Adipocyte (in vitro differentiated cells): ENCODE data around the gene CTNNA1.

Source experiments
- DNase-seq: peaks from one replicate; pipeline ENCODE4 v3.0.0-alpha.2; 2015; ENCODE audit warnings: low read depth
- H3K27me3 ChIP-seq: replicated peaks from 2 replicates; pipeline ENCODE4 v1.7.0; 2013; ENCODE audit warnings: mild to moderate bottlenecking, low read length, moderate library complexity; ENCODE audit not compliant: control insufficient read depth, insufficient read depth
- H3K36me3 ChIP-seq: 2 replicates; pipeline ENCODE4 v1.7.0; 2013; ENCODE audit warnings: low read length, mild to moderate bottlenecking, moderate library complexity; ENCODE audit not compliant: control insufficient read depth, insufficient read depth, severe bottlenecking
- H3K4me1 ChIP-seq: 2 replicates; pipeline ENCODE4 v1.7.0; 2013; ENCODE audit warnings: mild to moderate bottlenecking, low read length, moderate library complexity; ENCODE audit not compliant: control insufficient read depth, insufficient read depth
- H3K4me3 ChIP-seq: 2 replicates; pipeline ENCODE4 v1.7.0; 2013; ENCODE audit warnings: mild to moderate bottlenecking, low read length, moderate library complexity
- H3K9ac ChIP-seq: 2 replicates; pipeline ENCODE4 v1.7.0; 2013; ENCODE audit warnings: mild to moderate bottlenecking, low read length, moderate library complexity
- H3K9me3 ChIP-seq: 2 replicates; pipeline ENCODE4 v1.7.0; 2013; ENCODE audit warnings: mild to moderate bottlenecking, low read length, moderate library complexity; ENCODE audit not compliant: control insufficient read depth

The CTNNA1 gene

GRCh38 chr5:138954257-138955012 lies 201.2 kb downstream of the CTNNA1 start:
- no peaks in the 10 kb centered on the region for H3K27me3 ChIP-seq
- no peaks in the 10 kb centered on the region for H3K36me3 ChIP-seq
- no peak overlapping the region for H3K9ac ChIP-seq
- no peak overlapping the region for H3K4me3 ChIP-seq
- no peaks in the 10 kb centered on the region for H3K9me3 ChIP-seq
- DNase-seq, result no peak
- peaks cover 35% of the 10 kb centered on the region for H3K4me1 ChIP-seq

GRCh38 chr5:138955013-138955660 lies 201.9 kb downstream of the CTNNA1 start:
- peaks cover 35% of the 10 kb centered on the region for H3K4me1 ChIP-seq
- no peak for DNase-seq
- H3K9me3 ChIP-seq, result no peaks in the 10 kb centered on the region
- H3K9ac ChIP-seq, result peak overlapping the region; percentile 47
- no peaks in the 10 kb centered on the region for H3K27me3 ChIP-seq
- H3K4me3 ChIP-seq, result no peak overlapping the region
- H3K36me3 ChIP-seq, result no peaks in the 10 kb centered on the region

- H3K27me3 ChIP-seq, result no peaks in the 10 kb centered on the region
- DNase-seq, result no peak
- H3K9me3 ChIP-seq, result no peaks in the 10 kb centered on the region
- no peaks in the 10 kb centered on the region for H3K36me3 ChIP-seq
- no peak overlapping the region for H3K4me3 ChIP-seq
- H3K4me1 ChIP-seq, result peaks cover 35% of the 10 kb centered on the region
- H3K9ac ChIP-seq, result peak overlapping the region; percentile 47
Observed at GRCh38 chr5:138955671-138956295, 202.6 kb downstream of the CTNNA1 start.

DNA sequence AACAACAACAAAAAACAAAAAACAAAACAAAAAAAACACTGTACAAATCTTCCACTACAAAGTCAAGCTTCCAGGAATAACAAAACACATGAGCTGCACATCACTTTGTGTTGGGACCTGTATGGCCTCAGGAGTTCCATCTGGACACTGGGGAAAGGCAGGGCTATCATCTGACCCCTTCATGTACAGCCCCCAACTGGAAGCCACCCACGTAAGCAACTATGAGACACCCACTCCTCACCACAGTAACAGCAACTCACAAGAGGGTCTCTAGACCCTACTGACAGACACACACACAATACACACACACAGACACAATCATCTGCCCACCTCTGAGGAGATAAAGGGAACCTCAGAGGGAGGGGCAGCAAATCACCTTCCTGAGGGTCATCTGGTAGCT lies 203.6 kb downstream of the CTNNA1 start:
- Histone ChIP-seq H3K9ac (no peak overlapping the region), H3K4me1 (peaks cover 35% of the 10 kb centered on the region), H3K4me3 (no peak overlapping the region), H3K27me3 (no peaks in the 10 kb centered on the region), H3K36me3 (no peaks in the 10 kb centered on the region), H3K9me3 (no peaks in the 10 kb centered on the region)
- DNase-seq, result no peak

DNA sequence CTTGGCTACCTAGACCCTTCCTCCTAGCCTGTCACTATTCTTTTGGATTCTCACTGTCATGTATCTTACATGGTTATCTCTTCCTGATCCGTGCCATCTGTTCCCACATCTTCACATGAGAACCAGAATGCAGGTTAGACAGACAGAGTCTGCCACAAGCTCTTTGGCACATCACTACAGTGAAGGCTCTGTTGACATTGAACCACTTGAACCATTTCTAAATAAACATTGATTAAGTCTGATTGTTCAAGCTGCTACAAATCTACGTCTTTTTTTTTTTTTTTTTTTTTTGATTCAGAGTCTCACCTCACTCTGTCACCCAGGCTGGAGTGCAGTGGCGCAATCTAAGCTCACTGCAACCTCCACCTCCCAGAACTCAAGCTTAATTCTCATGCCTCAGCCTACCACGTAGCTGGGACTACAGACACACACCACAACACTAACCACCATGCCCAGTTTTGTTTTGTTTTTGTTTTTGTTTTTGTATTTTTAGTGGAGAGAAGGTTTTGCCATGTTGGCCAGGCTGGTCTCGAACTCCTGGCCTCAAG lies 207.0 kb downstream of the CTNNA1 start:
- Histone ChIP-seq H3K4me1 (peaks cover 16% of the 10 kb centered on the region), H3K9me3 (no peaks in the 10 kb centered on the region), H3K4me3 (no peak overlapping the region), H3K27me3 (no peaks in the 10 kb centered on the region), H3K9ac (no peak overlapping the region), H3K36me3 (no peaks in the 10 kb centered on the region)
- no peak for DNase-seq

DNA sequence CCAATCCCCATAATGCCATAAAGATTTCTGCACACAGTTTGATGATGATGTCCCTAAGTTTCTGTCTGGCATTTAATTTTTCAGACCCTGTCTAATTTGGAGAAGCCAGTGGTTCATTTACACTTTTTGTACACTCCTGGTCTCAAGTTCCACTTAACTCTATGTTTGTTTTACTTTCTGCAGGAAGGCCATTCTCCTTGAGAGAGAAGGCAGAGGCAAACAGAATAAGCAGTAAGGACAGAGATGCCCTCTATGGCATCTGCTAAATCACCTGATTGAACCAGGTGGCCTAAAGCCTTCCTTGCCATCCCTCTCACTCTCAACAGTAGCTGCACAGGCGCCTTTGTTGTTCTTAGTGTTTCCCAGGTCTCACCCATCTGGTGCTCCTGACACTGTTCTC lies 208.0 kb downstream of the CTNNA1 start:
- Histone ChIP-seq H3K9me3 (no peaks in the 10 kb centered on the region), H3K4me1 (peaks cover 8% of the 10 kb centered on the region), H3K36me3 (no peaks in the 10 kb centered on the region), H3K27me3 (no peaks in the 10 kb centered on the region), H3K9ac (no peak overlapping the region), H3K4me3 (no peak overlapping the region)
- DNase-seq, result no peak

DNA sequence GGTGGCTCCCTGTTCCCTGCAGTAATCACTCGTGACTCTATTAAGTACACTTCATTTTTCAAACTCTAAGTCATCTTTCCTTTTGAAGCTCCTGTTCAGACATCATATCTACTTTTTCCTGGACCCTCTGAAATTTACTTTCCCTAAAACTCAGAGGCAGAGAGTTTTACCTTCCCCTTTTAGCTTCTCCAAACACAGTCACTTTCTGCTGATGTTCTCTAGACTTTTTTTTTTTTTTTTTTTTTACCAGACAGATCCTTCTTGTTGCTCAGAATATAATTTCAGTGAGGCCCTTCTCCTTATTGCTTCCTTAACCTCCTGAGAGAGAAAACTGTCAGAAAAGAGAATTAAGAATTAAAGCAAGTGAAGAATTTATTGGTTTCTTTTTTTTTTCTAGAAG lies 208.5 kb downstream of the CTNNA1 start:
- no peaks in the 10 kb centered on the region for H3K36me3 ChIP-seq
- peaks cover 8% of the 10 kb centered on the region for H3K4me1 ChIP-seq
- no peaks in the 10 kb centered on the region for H3K9me3 ChIP-seq
- DNase-seq, result no peak
- H3K4me3 ChIP-seq, result no peak overlapping the region
- H3K27me3 ChIP-seq, result no peaks in the 10 kb centered on the region
- no peak overlapping the region for H3K9ac ChIP-seq

DNA sequence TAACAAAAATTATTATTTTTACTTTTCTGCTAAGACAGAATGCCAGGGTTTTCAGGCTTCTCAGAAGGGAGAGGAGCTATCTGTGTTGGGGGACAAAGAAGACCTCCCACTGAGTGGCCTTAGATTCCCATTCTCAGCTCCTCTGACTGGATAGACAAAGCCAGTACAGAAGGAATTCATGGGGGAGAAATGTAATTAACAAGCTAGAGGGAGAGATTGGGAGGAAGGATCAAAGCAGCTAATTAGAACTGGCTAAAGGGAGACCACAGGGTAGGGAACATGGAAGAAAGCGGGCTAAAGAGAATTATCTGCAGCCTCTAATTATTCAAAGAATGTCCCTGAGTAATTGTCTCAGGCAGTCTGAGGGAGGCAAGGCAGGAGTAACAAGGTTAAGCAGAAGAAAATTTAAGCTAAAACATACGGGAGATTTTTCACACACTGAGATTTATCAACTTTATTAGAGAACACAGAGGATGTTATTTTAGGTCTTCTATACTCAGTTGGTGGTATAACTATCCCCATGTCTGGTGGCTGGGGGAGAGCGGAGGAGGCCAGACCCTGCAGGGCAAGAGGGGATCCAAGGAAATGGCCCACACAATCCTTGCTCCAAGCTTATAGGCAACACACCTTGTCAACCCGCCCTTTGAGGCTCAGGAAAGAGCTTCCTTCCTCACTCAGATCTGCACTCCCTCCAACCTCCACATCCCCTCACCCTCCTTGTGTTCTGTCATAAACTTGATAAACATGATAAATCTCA lies 209.6 kb downstream of the CTNNA1 start:
- Histone ChIP-seq H3K36me3 (no peaks in the 10 kb centered on the region), H3K4me1 (peaks cover 8% of the 10 kb centered on the region), H3K9ac (no peak overlapping the region), H3K9me3 (no peaks in the 10 kb centered on the region), H3K27me3 (no peaks in the 10 kb centered on the region), H3K4me3 (no peak overlapping the region)
- no peak for DNase-seq

DNA sequence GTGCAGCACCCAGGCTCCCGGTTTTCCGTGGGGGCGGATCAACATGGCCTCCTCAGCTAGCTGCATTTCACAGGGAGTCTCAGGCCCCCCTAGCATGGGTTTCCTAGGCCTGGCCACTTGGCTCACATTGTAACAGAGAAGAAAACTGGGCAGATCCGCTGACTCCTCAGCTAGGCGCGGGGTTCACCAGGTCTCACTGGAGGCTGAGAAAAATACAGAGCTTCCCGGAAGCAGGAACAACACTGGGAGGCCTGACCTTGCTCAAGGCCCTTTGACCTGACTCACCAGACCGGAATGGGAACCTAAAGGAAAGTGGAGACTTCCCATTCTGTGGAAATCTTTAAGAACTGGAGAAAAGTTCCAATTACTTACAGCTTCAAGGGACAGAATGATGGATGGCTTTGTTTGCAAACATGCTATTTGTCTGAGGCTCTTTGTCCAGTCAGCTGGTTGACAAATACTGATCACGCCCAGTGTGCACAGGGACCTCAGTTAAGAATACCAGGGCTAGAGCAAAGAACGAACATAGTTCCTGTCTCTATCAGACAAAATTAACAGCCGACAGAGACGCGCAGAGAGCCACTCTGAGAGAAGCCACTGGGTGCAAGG lies 210.6 kb downstream of the CTNNA1 start:
- H3K4me3 ChIP-seq, result no peak overlapping the region
- no peaks in the 10 kb centered on the region for H3K36me3 ChIP-seq
- H3K27me3 ChIP-seq, result no peaks in the 10 kb centered on the region
- no peaks in the 10 kb centered on the region for H3K9me3 ChIP-seq
- DNase-seq, result no peak
- no peak overlapping the region for H3K9ac ChIP-seq
- peaks cover 8% of the 10 kb centered on the region for H3K4me1 ChIP-seq

DNA sequence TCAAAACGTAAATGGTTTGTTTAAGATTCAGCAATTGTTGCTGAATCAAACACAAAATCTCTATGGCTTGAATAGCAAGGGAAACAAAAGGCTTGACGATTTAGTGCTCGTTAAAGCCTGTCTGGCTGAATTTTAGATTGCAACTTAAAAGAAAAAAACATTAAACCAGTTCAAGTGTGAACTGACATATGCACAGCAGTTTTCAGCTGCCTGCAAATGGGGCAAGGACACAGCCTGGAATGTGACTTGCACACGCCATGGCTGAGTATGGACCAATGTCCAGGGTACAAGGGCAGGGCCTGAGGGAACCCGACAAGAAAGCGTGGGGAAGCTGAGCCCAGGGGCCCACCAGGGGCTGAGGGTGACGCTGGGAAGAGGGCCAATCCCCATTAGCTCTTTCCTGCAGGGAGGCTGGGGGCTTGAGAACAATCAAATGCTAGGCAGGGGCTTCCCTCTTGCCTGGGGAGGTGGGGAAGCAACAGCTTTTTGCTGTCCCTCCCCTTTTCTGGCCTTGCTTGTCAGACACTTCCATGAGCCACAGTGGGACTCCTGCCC lies 211.5 kb downstream of the CTNNA1 start:
- no peak for DNase-seq
- no peaks in the 10 kb centered on the region for H3K36me3 ChIP-seq
- H3K9ac ChIP-seq, result no peak overlapping the region
- no peaks in the 10 kb centered on the region for H3K27me3 ChIP-seq
- H3K9me3 ChIP-seq, result no peaks in the 10 kb centered on the region
- H3K4me1 ChIP-seq, result peaks cover 8% of the 10 kb centered on the region
- no peak overlapping the region for H3K4me3 ChIP-seq
